Right cardiac atrium (tissue), 5 donors: Measurements from ENCODE around the gene ABHD1. TPM values are rescaled to one million over a fixed set of nuclear protein-coding genes. Genes with fewer than 3 reads are reported as not detected.

Experiments
- ATAC-seq, 2 donors: fragments of 200-7000 bp; cut with Tn5 transposase; one replicate each; pipeline versions ENCODE4 v1.8.0 to v1.9.1; 2020; ENCODE audit warnings: moderate library complexity in 2 of 2, mild to moderate bottlenecking in 1 of 2
- DNase-seq, 3 donors: peaks; one replicate each; pipeline ENCODE4 v3.0.0-alpha.2; 2020
- H3K27ac ChIP-seq: one replicate; pipeline ENCODE4 v1.5.1; 2013; ENCODE audit warnings: mild to moderate bottlenecking, low read length, control low read depth, moderate library complexity
- H3K27me3 ChIP-seq: one replicate; pipeline ENCODE4 v1.6.1; 2013; ENCODE audit not compliant: control insufficient read depth, insufficient read depth
- H3K4me1 ChIP-seq: one replicate; pipeline ENCODE4 v1.6.1; 2013; ENCODE audit warnings: low read length; ENCODE audit not compliant: control insufficient read depth, insufficient read depth
- H3K4me3 ChIP-seq: one replicate; pipeline ENCODE4 v1.5.1; 2013; ENCODE audit warnings: low read length, control low read depth
- H3K9me3 ChIP-seq: one replicate; pipeline ENCODE4 v1.6.1; 2013; ENCODE audit warnings: low read length; ENCODE audit not compliant: control insufficient read depth
- WGBS: extraction: QIAGEN DNeasy Blood & Tissue Kit; methylation state at CpG from one replicate; pipeline ENCODE4 v1.1.7; 2013; 5-methylcytosine and 5-hydroxymethylcytosine counted together
- intact Hi-C, 4 donors: fragments of 100-400 bp; cut with DNase I; formaldehyde crosslinking; loops; one replicate each; pipeline versions ENCODE4 v1.11.0 to v1.14.0; 2022 to 2023
- polyA plus RNA-seq: library from polyadenylated mRNA; stranded (reverse); fragments of 200-250 nt; gene quantifications from one replicate; pipeline ENCODE4 v1.2.3, GENCODE V29; 2013
- total RNA-seq, 4 donors: library from RNA; stranded (reverse); fragmentation: NEBNext Ultra II Directional; extraction: Animal tissue kit (Norgen Biotek cat#: 25700); gene quantifications; one replicate each; pipeline ENCODE4 v1.2.1, GENCODE V29; 2021
- donor health status: healthy with polysubstance abuse.
- donor health status: DM: no; HTN: yes; CAD: no.
- donor health status: DM: no; HTN: no; CAD: no.
- donor health status: DM: no; HTN: yes; CAD: no; lungs with severe emphysema.
- donor health status: DM: yes; HTN: yes; CAD: no.

The ABHD1 gene
- total and polyA plus RNA-seq, 5 donors: 1.6 to 5.1 (median 2.9) TPM

GRCh38 chr2:27087823-27088410 is 35.7 kb upstream of the ABHD1 start:
- no peaks in the 10 kb centered on the region for H3K27me3 ChIP-seq
- no peaks in the 10 kb centered on the region for H3K4me1 ChIP-seq
- H3K27ac ChIP-seq: no peak overlapping the region
- no peak overlapping the region for H3K4me3 ChIP-seq
- ATAC-seq (no peak), DNase-seq (peak in 1 of 3 donors; percentile 9)
- WGBS: 84% methylated on average over 5 of the region's 5 CpGs
- no peaks in the 10 kb centered on the region for H3K9me3 ChIP-seq
- intact Hi-C loops: loop anchor here (5.0 to 10.0 kb wide), 5 partner anchors 36 to 126 kb away; partner anchors contain the start of genes TMEM214 (in 3 of the 4) and AGBL5 (in 1 of the 4)

DNA sequence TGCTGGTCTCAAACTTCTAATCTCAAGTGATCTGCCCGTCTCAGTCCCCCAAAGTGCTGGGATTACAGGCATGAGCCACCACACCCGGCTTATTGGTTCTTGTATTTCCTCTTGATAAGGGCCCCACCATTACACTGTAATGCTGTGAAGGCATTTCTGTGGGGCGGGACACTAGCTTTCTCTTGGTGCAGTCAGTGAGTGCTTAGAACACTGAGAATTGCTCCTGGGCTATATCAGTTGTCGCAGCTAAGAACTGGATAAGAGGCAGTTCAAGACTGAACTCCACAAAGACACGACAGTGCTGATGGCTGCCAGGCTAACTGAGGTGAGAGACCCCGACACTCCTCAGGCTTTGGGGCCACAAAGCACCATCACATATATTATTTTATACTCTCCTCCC is 35.0 kb upstream of the ABHD1 start:
- intact Hi-C loops: loop anchor here (5.0 to 10.0 kb wide), 5 partner anchors 36 to 126 kb away; partner anchors contain the start of genes TMEM214 (in 3 of the 4) and AGBL5 (in 1 of the 4)
- H3K4me1 ChIP-seq: no peaks in the 10 kb centered on the region
- ATAC-seq (no peak), DNase-seq (no peak)
- H3K27ac ChIP-seq: no peak overlapping the region
- WGBS: 88% methylated on average over 6 of the region's 6 CpGs
- no peaks in the 10 kb centered on the region for H3K27me3 ChIP-seq
- H3K9me3 ChIP-seq: no peaks in the 10 kb centered on the region
- no peak overlapping the region for H3K4me3 ChIP-seq

- no peak for ATAC-seq
- H3K9me3 ChIP-seq: no peaks in the 10 kb centered on the region
- no peak overlapping the region for H3K4me3 ChIP-seq
- H3K27me3 ChIP-seq: no peaks in the 10 kb centered on the region
- WGBS: 89% methylated on average over 14 of the region's 14 CpGs
- intact Hi-C loops: loop anchor here (5.0 to 10.0 kb wide), 5 partner anchors 37 to 127 kb away; partner anchors contain the start of genes TMEM214 (in 3 of the 4) and AGBL5 (in 1 of the 4)
- peak in 1 of 3 donors; percentile 36 for DNase-seq
- no peak overlapping the region for H3K27ac ChIP-seq
- H3K4me1 ChIP-seq: no peaks in the 10 kb centered on the region
These were observed 34.3 kb upstream of the ABHD1 start for GRCh38 chr2:27089111-27089954.

GRCh38 chr2:27091746-27092695 is 31.6 kb upstream of the ABHD1 start:
- no peaks in the 10 kb centered on the region for H3K9me3 ChIP-seq
- H3K27me3 ChIP-seq: no peaks in the 10 kb centered on the region
- no peak overlapping the region for H3K27ac ChIP-seq
- H3K4me3 ChIP-seq: no peak overlapping the region
- ATAC-seq (no peak), DNase-seq (peak in 1 of 3 donors; percentile 13)
- H3K4me1 ChIP-seq: no peaks in the 10 kb centered on the region
- intact Hi-C loops: loop anchor here in 2 of 4 donors (10.0 kb wide), 1 partner anchor 193 kb away; the partner anchor contains the start of gene TRIM54 (in 2 of the 2)
- 76% methylated on average over 25 of the region's 25 CpGs for WGBS

- WGBS: 65% methylated on average over 10 of the region's 10 CpGs
- Histone ChIP-seq H3K4me1 (no peaks in the 10 kb centered on the region), H3K4me3 (no peak overlapping the region), H3K9me3 (no peaks in the 10 kb centered on the region), H3K27ac (no peak overlapping the region), H3K27me3 (no peaks in the 10 kb centered on the region)
- intact Hi-C loops: loop anchor here in 2 of 4 donors (10.0 kb wide), 1 partner anchor 192 kb away; the partner anchor contains the start of gene TRIM54 (in 2 of the 2)
- DNase-seq: peak in 1 of 3 donors; percentile 40
- ATAC-seq: no peak
These were observed 30.8 kb upstream of the ABHD1 start for GRCh38 chr2:27092696-27093429.

DNA sequence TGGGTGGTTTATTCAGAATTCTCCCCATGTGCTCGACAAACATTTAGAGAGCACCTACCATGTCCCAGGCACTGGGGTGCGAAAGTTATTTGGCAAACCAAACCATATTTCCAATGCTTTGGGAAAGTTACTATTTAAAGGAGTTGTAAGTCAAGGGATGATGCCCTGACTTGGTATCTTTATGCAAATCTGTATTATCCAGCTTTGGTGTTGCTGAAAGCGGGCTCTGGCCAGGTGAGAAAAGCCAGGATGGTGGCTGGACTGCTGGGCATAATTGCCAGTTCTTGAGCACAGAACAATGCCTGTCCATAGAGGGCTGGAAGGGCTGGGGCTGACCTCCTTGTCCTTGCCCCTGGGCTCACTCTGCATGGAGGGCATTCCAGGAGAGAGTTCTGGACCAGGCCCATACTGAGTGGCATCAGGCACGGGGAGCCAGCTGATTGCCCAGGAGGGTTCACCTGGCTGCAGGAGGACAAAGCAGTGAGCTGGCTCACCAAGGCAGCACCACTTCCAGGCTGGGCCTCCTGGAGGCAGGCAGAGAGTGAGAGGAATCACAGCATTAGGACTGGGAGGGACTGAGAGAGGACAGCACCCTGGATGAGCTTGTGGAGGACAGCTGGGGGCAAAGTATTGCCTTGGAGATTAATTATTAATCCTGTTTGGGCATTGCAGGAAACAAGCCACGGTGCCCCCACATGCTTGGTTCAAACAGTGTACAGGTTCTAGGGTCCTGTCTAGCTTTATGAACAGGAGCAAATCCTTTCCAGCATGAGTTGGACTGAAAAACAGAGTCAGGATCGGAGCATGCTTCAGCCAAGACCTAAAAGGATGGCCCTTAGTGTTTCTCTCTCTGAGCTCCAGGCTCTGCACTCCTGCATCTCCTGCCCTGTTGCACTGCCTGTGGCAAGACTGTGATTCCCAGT is 29.9 kb upstream of the ABHD1 start:
- no peak for ATAC-seq
- intact Hi-C loops: loop anchor here in 2 of 4 donors (10.0 kb wide), 1 partner anchor 191 kb away; the partner anchor contains the start of gene TRIM54 (in 2 of the 2)
- no peaks in the 10 kb centered on the region for H3K4me1 ChIP-seq
- H3K27ac ChIP-seq: no peak overlapping the region
- H3K9me3 ChIP-seq: no peaks in the 10 kb centered on the region
- DNase-seq: peak in 1 of 3 donors; percentile 20
- no peaks in the 10 kb centered on the region for H3K27me3 ChIP-seq
- H3K4me3 ChIP-seq: no peak overlapping the region
- WGBS: 90% methylated on average over 6 of the region's 6 CpGs

- intact Hi-C loops: loop anchor here in 2 of 4 donors (10.0 kb wide), 1 partner anchor 190 kb away; the partner anchor contains the start of gene TRIM54 (in 2 of the 2)
- Histone ChIP-seq H3K27ac (no peak overlapping the region), H3K4me3 (no peak overlapping the region), H3K27me3 (no peaks in the 10 kb centered on the region), H3K9me3 (no peaks in the 10 kb centered on the region), H3K4me1 (no peaks in the 10 kb centered on the region)
- 93% methylated on average over 24 of the region's 24 CpGs for WGBS
- DNase-seq (peak in 1 of 3 donors; percentile 40), ATAC-seq (no peak)
These were observed 29.1 kb upstream of the ABHD1 start for GRCh38 chr2:27094353-27094984.

GRCh38 chr2:27095427-27095744 is 28.2 kb upstream of the ABHD1 start:
- no peak overlapping the region for H3K27ac ChIP-seq
- no peak for ATAC-seq

More at GRCh38 chr2:27095427-27095744, 28.2 kb upstream of the ABHD1 start:
- H3K27me3 ChIP-seq: no peaks in the 10 kb centered on the region
- no peaks in the 10 kb centered on the region for H3K4me1 ChIP-seq
- intact Hi-C loops: loop anchor here (5.0 to 10.0 kb wide), 3 partner anchors 97 to 189 kb away; partner anchors contain the start of gene TRIM54 (in 3 of the 4)
- 91% methylated on average over 2 of the region's 2 CpGs for WGBS
- no peaks in the 10 kb centered on the region for H3K9me3 ChIP-seq
- DNase-seq: no peak
- no peak overlapping the region for H3K4me3 ChIP-seq
